ENCODE measurements around the gene EGFR.

Gene EGFR

GRCh38 chr7:55092186-55092974, 73.6 kb downstream of the EGFR start:
- Histone ChIP-seq H3K36me3 (replicated peaks; ENCODE audit: low read depth, low read length) (no peaks in the 10 kb centered on the region), H3K4me2 (ENCODE audit: low read length) (no peak overlapping the region), H3K27me3 (ENCODE audit: low read depth, low read length) (peaks cover 33% of the 10 kb centered on the region; the same call in 1 of the 2 replicates), H3K9ac (ENCODE audit: low read length) (no peak overlapping the region), H3K79me2 (ENCODE audit: low read length) (no peaks in the 10 kb centered on the region), H3K27ac (ENCODE audit: low read length) (no peak overlapping the region), H3K4me1 (ENCODE audit: low read length) (peaks cover 14% of the 10 kb centered on the region), H3K9me3 (ENCODE audit: insufficient read depth, low read length) (no peaks in the 10 kb centered on the region), H2AFZ (ENCODE audit: low read depth, low read length) (no peak overlapping the region), H4K20me1 (ENCODE audit: insufficient read depth, low read length) (no peaks in the 10 kb centered on the region), H3K4me3 (ENCODE audit: low read length) (no peak overlapping the region)
- TF ChIP-seq CTCF (IDR thresholded peaks at IDR 0.05; ENCODE audit: low read depth, low read length) (no peak), EZH2phosphoT487 (IDR thresholded peaks at IDR 0.05; ENCODE audit: low read depth) (no peak)

GRCh38 chr7:55092975-55093373, 74.2 kb downstream of the EGFR start:
- H3K36me3 ChIP-seq (replicated peaks; ENCODE audit: low read depth, low read length) = no peaks in the 10 kb centered on the region
- H3K9me3 ChIP-seq (ENCODE audit: insufficient read depth, low read length) = no peaks in the 10 kb centered on the region
- no peaks in the 10 kb centered on the region for H4K20me1 ChIP-seq (ENCODE audit: insufficient read depth, low read length)
- TF ChIP-seq EZH2phosphoT487 (IDR thresholded peaks at IDR 0.05; ENCODE audit: low read depth) (no peak), CTCF (IDR thresholded peaks at IDR 0.05; ENCODE audit: low read depth, low read length) (no peak)
- H3K4me1 ChIP-seq (ENCODE audit: low read length) = peaks cover 8% of the 10 kb centered on the region
- H3K4me3 ChIP-seq (ENCODE audit: low read length) = no peak overlapping the region
- H3K27me3 ChIP-seq (ENCODE audit: low read depth, low read length) = peaks cover 35% of the 10 kb centered on the region; the same call in 1 of the 2 replicates
- no peak overlapping the region for H2AFZ ChIP-seq (ENCODE audit: low read depth, low read length)
- H3K27ac ChIP-seq (ENCODE audit: low read length) = no peak overlapping the region
- no peak overlapping the region for H3K4me2 ChIP-seq (ENCODE audit: low read length)
- no peak overlapping the region for H3K9ac ChIP-seq (ENCODE audit: low read length)
- H3K79me2 ChIP-seq (ENCODE audit: low read length) = no peaks in the 10 kb centered on the region

GRCh38 chr7:55093674-55094073, 74.9 kb downstream of the EGFR start:
- Histone ChIP-seq H3K9ac (ENCODE audit: low read length) (no peak overlapping the region), H3K36me3 (replicated peaks; ENCODE audit: low read depth, low read length) (no peaks in the 10 kb centered on the region), H4K20me1 (ENCODE audit: insufficient read depth, low read length) (no peaks in the 10 kb centered on the region), H3K9me3 (ENCODE audit: insufficient read depth, low read length) (no peaks in the 10 kb centered on the region), H3K27ac (ENCODE audit: low read length) (no peak overlapping the region), H3K4me3 (ENCODE audit: low read length) (no peak overlapping the region), H3K4me2 (ENCODE audit: low read length) (no peak overlapping the region), H2AFZ (ENCODE audit: low read depth, low read length) (no peak overlapping the region), H3K27me3 (ENCODE audit: low read depth, low read length) (peaks cover 42% of the 10 kb centered on the region), H3K79me2 (ENCODE audit: low read length) (no peaks in the 10 kb centered on the region), H3K4me1 (ENCODE audit: low read length) (peaks cover 7% of the 10 kb centered on the region)
- no peak for TF ChIP-seq CTCF (IDR thresholded peaks at IDR 0.05; ENCODE audit: low read depth, low read length)

- no peak overlapping the region for H3K27ac ChIP-seq (ENCODE audit: low read length)
- no peaks in the 10 kb centered on the region for H3K36me3 ChIP-seq (replicated peaks; ENCODE audit: low read depth, low read length)
- peaks cover 47% of the 10 kb centered on the region for H3K27me3 ChIP-seq (ENCODE audit: low read depth, low read length)
- H3K9ac ChIP-seq (ENCODE audit: low read length) = no peak overlapping the region
- H3K79me2 ChIP-seq (ENCODE audit: low read length) = no peaks in the 10 kb centered on the region
- peaks cover 7% of the 10 kb centered on the region for H3K4me1 ChIP-seq (ENCODE audit: low read length)
- H2AFZ ChIP-seq (ENCODE audit: low read depth, low read length) = no peak overlapping the region
- H3K4me3 ChIP-seq (ENCODE audit: low read length) = no peak overlapping the region
- 0 out of 2 replicates have a peak overlapping the region, but pooled peaks have one; percentile 6 for H3K4me2 ChIP-seq (ENCODE audit: low read length)
- TF ChIP-seq EZH2phosphoT487 (IDR thresholded peaks at IDR 0.05; ENCODE audit: low read depth) = no peak
- TF ChIP-seq CTCF (IDR thresholded peaks at IDR 0.05; ENCODE audit: low read depth, low read length) = no peak
- no peaks in the 10 kb centered on the region for H4K20me1 ChIP-seq (ENCODE audit: insufficient read depth, low read length)
- no peaks in the 10 kb centered on the region for H3K9me3 ChIP-seq (ENCODE audit: insufficient read depth, low read length)
Measured at GRCh38 chr7:55094092-55094690, 75.4 kb downstream of the EGFR start.
